ENCODE data around the gene CDC73.

The CDC73 gene

GRCh38 chr1:193102662-193103061 lies 19.2 kb upstream of the CDC73 start:
- Histone ChIP-seq H3K79me2 (ENCODE audit: control insufficient read depth, low read length) (peaks cover 32% of the 10 kb centered on the region), H3K27me3 (ENCODE audit: control insufficient read depth, low read length) (no peaks in the 10 kb centered on the region), H3K4me2 (ENCODE audit: low read length) (no peak overlapping the region), H4K20me1 (ENCODE audit: control insufficient read depth, insufficient read depth, low read depth, low read length) (no peaks in the 10 kb centered on the region), H3F3A (ENCODE audit: control insufficient read depth, insufficient read depth) (peaks cover 11% of the 10 kb centered on the region; the same call in 1 of the 2 replicates), H3K4me1 (ENCODE audit: control insufficient read depth, low read length) (peaks cover 16% of the 10 kb centered on the region), H3K36me3 (ENCODE audit: control insufficient read depth, low read length) (peaks cover 25% of the 10 kb centered on the region), H3K27ac (ENCODE audit: low read depth, low read length) (no peak overlapping the region), H3K4me3 (ENCODE audit: low read length) (no peak overlapping the region), H3K9me3 (ENCODE audit: control insufficient read depth, insufficient read depth, low read length) (no peaks in the 10 kb centered on the region), H3K9me2 (replicated peaks; ENCODE audit: control insufficient read depth, low read length) (no peaks in the 10 kb centered on the region)
- no peak for TF ChIP-seq EZH2phosphoT487 (IDR thresholded peaks at IDR 0.05; ENCODE audit: borderline replicate concordance, low read length)
- no peak for TF ChIP-seq CTCF (IDR thresholded peaks at IDR 0.05; ENCODE audit: low read depth, low read length, poor library complexity, severe bottlenecking)

GRCh38 chr1:193103759-193104501 lies 17.9 kb upstream of the CDC73 start:
- H3K4me1 ChIP-seq (ENCODE audit: control insufficient read depth, low read length), result peaks cover 16% of the 10 kb centered on the region
- H3K27ac ChIP-seq (ENCODE audit: low read depth, low read length), result no peak overlapping the region
- no peaks in the 10 kb centered on the region for H4K20me1 ChIP-seq (ENCODE audit: control insufficient read depth, insufficient read depth, low read depth, low read length)

GRCh38 chr1:193104502-193104906 lies 17.3 kb upstream of the CDC73 start:
- Histone ChIP-seq H3K27me3 (ENCODE audit: control insufficient read depth, low read length) (no peaks in the 10 kb centered on the region), H3K9me2 (replicated peaks; ENCODE audit: control insufficient read depth, low read length) (no peaks in the 10 kb centered on the region), H3K4me2 (ENCODE audit: low read length) (peak overlapping the region; percentile 77), H3F3A (ENCODE audit: control insufficient read depth, insufficient read depth) (peaks cover 8% of the 10 kb centered on the region; the same call in 1 of the 2 replicates), H3K36me3 (ENCODE audit: control insufficient read depth, low read length) (peaks cover 15% of the 10 kb centered on the region), H3K27ac (ENCODE audit: low read depth, low read length) (peak overlapping the region; percentile 23), H3K4me3 (ENCODE audit: low read length) (peak overlapping the region; percentile 80), H3K9me3 (ENCODE audit: control insufficient read depth, insufficient read depth, low read length) (no peaks in the 10 kb centered on the region), H4K20me1 (ENCODE audit: control insufficient read depth, insufficient read depth, low read depth, low read length) (no peaks in the 10 kb centered on the region), H3K79me2 (ENCODE audit: control insufficient read depth, low read length) (peaks cover 32% of the 10 kb centered on the region), H3K4me1 (ENCODE audit: control insufficient read depth, low read length) (peaks cover 16% of the 10 kb centered on the region)
- TF ChIP-seq EZH2phosphoT487 (IDR thresholded peaks at IDR 0.05; ENCODE audit: borderline replicate concordance, low read length), result no peak
- no peak for TF ChIP-seq CTCF (IDR thresholded peaks at IDR 0.05; ENCODE audit: low read depth, low read length, poor library complexity, severe bottlenecking)

More at GRCh38 chr1:193103759-193104501, 17.9 kb upstream of the CDC73 start:
- Histone ChIP-seq H3K9me3 (ENCODE audit: control insufficient read depth, insufficient read depth, low read length) (no peaks in the 10 kb centered on the region), H3K4me3 (ENCODE audit: low read length) (peak overlapping the region; percentile 80), H3K4me2 (ENCODE audit: low read length) (peak overlapping the region; percentile 77), H3K27me3 (ENCODE audit: control insufficient read depth, low read length) (no peaks in the 10 kb centered on the region), H3K9me2 (replicated peaks; ENCODE audit: control insufficient read depth, low read length) (no peaks in the 10 kb centered on the region), H3K36me3 (ENCODE audit: control insufficient read depth, low read length) (peaks cover 20% of the 10 kb centered on the region), H3F3A (ENCODE audit: control insufficient read depth, insufficient read depth) (peaks cover 8% of the 10 kb centered on the region; the same call in 1 of the 2 replicates), H3K79me2 (ENCODE audit: control insufficient read depth, low read length) (peaks cover 32% of the 10 kb centered on the region)
- TF ChIP-seq EZH2phosphoT487 (IDR thresholded peaks at IDR 0.05; ENCODE audit: borderline replicate concordance, low read length), result no peak
- no peak for TF ChIP-seq CTCF (IDR thresholded peaks at IDR 0.05; ENCODE audit: low read depth, low read length, poor library complexity, severe bottlenecking)
